ENCODE measurements around the gene PTPRD.

PTPRD gene

GRCh38 chr9:9973062-9973461, 639.7 kb downstream of the PTPRD start:
- Histone ChIP-seq H2AFZ (ENCODE audit: low read depth) (no peak overlapping the region), H3K27me3 (ENCODE audit: insufficient read depth, low read depth) (no peaks in the 10 kb centered on the region)

GRCh38 chr9:9970514-9970913, 642.3 kb downstream of the PTPRD start:
- H3K27me3 ChIP-seq (ENCODE audit: insufficient read depth, low read depth), result no peaks in the 10 kb centered on the region
- no peak overlapping the region for H3K4me3 ChIP-seq (IDR thresholded peaks at IDR 0.05; ENCODE audit: insufficient read depth, low read depth, low read length)
- no peaks in the 10 kb centered on the region for H3K4me1 ChIP-seq (ENCODE audit: low read depth, poor library complexity, severe bottlenecking)
- H3K79me2 ChIP-seq (ENCODE audit: insufficient read depth, low read depth), result no peaks in the 10 kb centered on the region
- H3K9ac ChIP-seq, result no peak overlapping the region
- H3K27ac ChIP-seq, result no peak overlapping the region
- no peak overlapping the region for H3K4me2 ChIP-seq
- H2AFZ ChIP-seq (ENCODE audit: low read depth), result no peak overlapping the region
- no peak for TF ChIP-seq CTCF (conservative IDR thresholded peaks at IDR 0.05; ENCODE audit: low read depth, low read length)
- H3K36me3 ChIP-seq (ENCODE audit: insufficient read depth), result no peaks in the 10 kb centered on the region
- no peaks in the 10 kb centered on the region for H4K20me1 ChIP-seq (ENCODE audit: insufficient read depth)

More at GRCh38 chr9:9973062-9973461, 639.7 kb downstream of the PTPRD start:
- no peak overlapping the region for H3K4me3 ChIP-seq (IDR thresholded peaks at IDR 0.05; ENCODE audit: insufficient read depth, low read depth, low read length)
- no peaks in the 10 kb centered on the region for H3K79me2 ChIP-seq (ENCODE audit: insufficient read depth, low read depth)
- no peaks in the 10 kb centered on the region for H4K20me1 ChIP-seq (ENCODE audit: insufficient read depth)
- H3K4me2 ChIP-seq, result no peak overlapping the region
- no peak overlapping the region for H3K9ac ChIP-seq
- no peaks in the 10 kb centered on the region for H3K36me3 ChIP-seq (ENCODE audit: insufficient read depth)
- no peaks in the 10 kb centered on the region for H3K4me1 ChIP-seq (ENCODE audit: low read depth, poor library complexity, severe bottlenecking)
- H3K27ac ChIP-seq, result no peak overlapping the region
- no peak for TF ChIP-seq CTCF (conservative IDR thresholded peaks at IDR 0.05; ENCODE audit: low read depth, low read length)

GRCh38 chr9:9963841-9964240, 649.0 kb downstream of the PTPRD start:
- no peaks in the 10 kb centered on the region for H4K20me1 ChIP-seq (ENCODE audit: insufficient read depth)
- H3K4me3 ChIP-seq (IDR thresholded peaks at IDR 0.05; ENCODE audit: insufficient read depth, low read depth, low read length), result no peak overlapping the region
- no peak for TF ChIP-seq CTCF (conservative IDR thresholded peaks at IDR 0.05; ENCODE audit: low read depth, low read length)
- H3K27ac ChIP-seq, result no peak overlapping the region
- no peak overlapping the region for H2AFZ ChIP-seq (ENCODE audit: low read depth)
- no peaks in the 10 kb centered on the region for H3K79me2 ChIP-seq (ENCODE audit: insufficient read depth, low read depth)
- H3K27me3 ChIP-seq (ENCODE audit: insufficient read depth, low read depth), result no peaks in the 10 kb centered on the region
- H3K4me2 ChIP-seq, result no peak overlapping the region
- no peaks in the 10 kb centered on the region for H3K36me3 ChIP-seq (ENCODE audit: insufficient read depth)
- no peaks in the 10 kb centered on the region for H3K4me1 ChIP-seq (ENCODE audit: low read depth, poor library complexity, severe bottlenecking)
- no peak overlapping the region for H3K9ac ChIP-seq

- H3K4me3 ChIP-seq (IDR thresholded peaks at IDR 0.05; ENCODE audit: insufficient read depth, low read depth, low read length), result no peak overlapping the region
- TF ChIP-seq CTCF (conservative IDR thresholded peaks at IDR 0.05; ENCODE audit: low read depth, low read length), result no peak
Measured at GRCh38 chr9:9961934-9962333, 650.9 kb downstream of the PTPRD start.

More at GRCh38 chr9:9961934-9962333, 650.9 kb downstream of the PTPRD start:
- Histone ChIP-seq H3K36me3 (ENCODE audit: insufficient read depth) (no peaks in the 10 kb centered on the region), H3K9ac (no peak overlapping the region), H3K4me2 (no peak overlapping the region), H3K79me2 (ENCODE audit: insufficient read depth, low read depth) (no peaks in the 10 kb centered on the region), H3K4me1 (ENCODE audit: low read depth, poor library complexity, severe bottlenecking) (no peaks in the 10 kb centered on the region), H2AFZ (ENCODE audit: low read depth) (no peak overlapping the region), H3K27ac (no peak overlapping the region), H4K20me1 (ENCODE audit: insufficient read depth) (no peaks in the 10 kb centered on the region), H3K27me3 (ENCODE audit: insufficient read depth, low read depth) (no peaks in the 10 kb centered on the region)

Data from KMS-11 (cell line).